Measurements from ENCODE around the gene RHNO1. TPM values are rescaled to one million over a fixed set of nuclear protein-coding genes. Genes with fewer than 3 reads are reported as not detected.

The RHNO1 gene, protein sequence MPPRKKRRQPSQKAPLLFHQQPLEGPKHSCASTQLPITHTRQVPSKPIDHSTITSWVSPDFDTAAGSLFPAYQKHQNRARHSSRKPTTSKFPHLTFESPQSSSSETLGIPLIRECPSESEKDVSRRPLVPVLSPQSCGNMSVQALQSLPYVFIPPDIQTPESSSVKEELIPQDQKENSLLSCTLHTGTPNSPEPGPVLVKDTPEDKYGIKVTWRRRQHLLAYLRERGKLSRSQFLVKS
- total RNA-seq, result 10 to 100 TPM in 5 of 6 donors, 1 to 10 TPM in 1; 9.4 to 15.7 (median 12.3) TPM

DNA sequence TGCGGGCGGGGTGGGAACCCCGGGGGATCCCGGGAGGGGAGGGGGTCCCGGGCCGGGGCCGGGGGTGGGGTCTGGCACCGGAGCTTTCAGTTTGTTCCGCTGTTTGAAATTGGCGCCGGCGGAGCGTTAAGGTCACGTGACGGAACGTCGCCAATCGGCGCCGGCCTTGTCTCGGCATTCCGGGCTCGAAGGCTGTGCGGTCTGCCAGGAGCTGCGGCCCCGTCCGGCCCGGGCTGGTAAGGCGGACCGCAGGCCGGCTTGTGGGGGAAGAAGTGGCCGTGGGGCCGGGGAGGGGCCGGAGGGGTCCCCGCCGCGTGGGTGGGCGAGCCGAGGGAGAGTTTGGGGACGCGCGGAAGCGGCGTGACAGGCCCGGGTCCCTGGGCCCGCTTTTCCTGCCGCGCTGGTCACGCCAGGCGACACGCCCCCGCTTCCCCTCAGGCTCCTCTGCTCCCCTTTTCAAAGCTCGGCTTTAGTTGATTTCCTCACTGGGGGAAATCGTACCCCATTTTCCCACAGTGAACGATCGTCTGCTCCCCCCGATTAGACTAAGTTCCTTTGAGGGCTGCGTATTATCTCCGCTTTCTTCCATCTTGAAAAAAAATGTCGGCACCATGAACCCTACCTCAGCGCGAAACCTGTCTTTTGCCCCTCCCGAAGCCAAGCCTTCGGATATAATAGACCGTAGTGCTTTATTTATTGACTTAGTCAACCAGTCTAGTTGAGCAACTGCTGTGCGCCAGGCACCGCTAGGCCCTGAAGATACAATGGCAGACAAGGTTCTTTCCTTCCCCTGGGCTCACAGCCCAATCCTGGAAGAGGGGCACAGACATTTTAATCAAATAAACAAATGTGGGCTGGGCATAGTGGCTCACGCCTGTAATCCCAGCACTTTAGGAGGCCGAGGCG lies at the start of gene RHNO1, which contains the start of gene FOXM1:
Gene RHNO1, plus strand, starts transcription at position 177 of the 906 bp plus-strand sequence. CDS start 8,144 bp downstream, outside the sequence.
Gene FOXM1, minus strand, starts transcription at position 128 of the 906 bp plus-strand sequence. CDS start 2,696 bp downstream, outside the sequence.
- DNase-seq, result peak; percentile 92 to 97
- no peaks in the 10 kb centered on the region for H3K27me3 ChIP-seq
- TF ChIP-seq POLR2AphosphoS5 (IDR thresholded peaks at IDR 0.05) (peak; percentile 81), POLR2A (IDR thresholded peaks at IDR 0.05) (peak in 3 of 4 donors; percentile 51 to 79 (median 67)), EP300 (IDR thresholded peaks at IDR 0.05) (no peak), CTCF (IDR thresholded peaks at IDR 0.05) (peak in 4 of 6 experiments; percentile 5 to 44 (median 19))
- H3K4me3 ChIP-seq, result peak within 1 kb of the TSS; percentile 64 to 98 (median 90)
- peak; percentile 89 to 96 for ATAC-seq (ENCODE audit: low FRiP score in 2 of 2)
- H3K9me3 ChIP-seq, result no peaks in the 10 kb centered on the region
- peak within 1 kb of the TSS; percentile 91 to 96 (median 94) for H3K27ac ChIP-seq
- H3K4me1 ChIP-seq, result peaks cover 19 to 26% (median 21%) of the 10 kb centered on the region in 4 donors
- H3K36me3 ChIP-seq, result no peaks in the 10 kb centered on the region
- WGBS, 2 donors, result 0 to 2% methylated on average over 23 to 38 of the region's 70 CpGs

DNA sequence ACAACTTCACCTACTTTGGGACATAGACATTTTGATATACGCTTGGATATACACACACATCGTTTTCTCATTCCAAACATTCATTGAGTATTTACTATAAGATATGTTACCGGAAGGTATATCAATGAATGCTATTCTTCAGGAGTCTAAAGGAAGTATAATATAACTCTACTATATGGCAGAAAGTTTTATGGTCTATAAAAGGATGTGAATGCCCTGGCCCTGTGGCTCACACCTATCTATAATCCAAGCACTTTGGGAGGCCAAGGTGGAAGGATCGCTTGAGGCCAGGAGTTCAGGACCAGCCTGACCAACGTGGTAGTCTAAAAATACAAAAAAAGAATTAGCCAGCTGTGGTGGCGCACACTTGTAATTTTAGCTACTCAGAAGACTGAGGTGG lies 47.7 kb upstream of the RHNO1 start:
- Histone ChIP-seq H3K27me3 (no peaks in the 10 kb centered on the region), H3K4me3 (no peak overlapping the region), H3K27ac (no peak overlapping the region), H3K4me1 (peaks cover 0 to 1% (median under 1%) of the 10 kb centered on the region in 4 donors), H3K9me3 (no peaks in the 10 kb centered on the region), H3K36me3 (peaks cover 14 to 74% (median 56%) of the 10 kb centered on the region in 4 donors)
- TF ChIP-seq CTCF (IDR thresholded peaks at IDR 0.05) (no peak), EP300 (IDR thresholded peaks at IDR 0.05) (no peak), POLR2A (IDR thresholded peaks at IDR 0.05) (no peak), POLR2AphosphoS5 (IDR thresholded peaks at IDR 0.05) (no peak)
- DNase-seq (no peak), ATAC-seq (ENCODE audit: low FRiP score in 2 of 2) (no peak)
- WGBS, 2 donors, result 92 to 93% methylated on average over 6 of the region's 6 CpGs

DNA sequence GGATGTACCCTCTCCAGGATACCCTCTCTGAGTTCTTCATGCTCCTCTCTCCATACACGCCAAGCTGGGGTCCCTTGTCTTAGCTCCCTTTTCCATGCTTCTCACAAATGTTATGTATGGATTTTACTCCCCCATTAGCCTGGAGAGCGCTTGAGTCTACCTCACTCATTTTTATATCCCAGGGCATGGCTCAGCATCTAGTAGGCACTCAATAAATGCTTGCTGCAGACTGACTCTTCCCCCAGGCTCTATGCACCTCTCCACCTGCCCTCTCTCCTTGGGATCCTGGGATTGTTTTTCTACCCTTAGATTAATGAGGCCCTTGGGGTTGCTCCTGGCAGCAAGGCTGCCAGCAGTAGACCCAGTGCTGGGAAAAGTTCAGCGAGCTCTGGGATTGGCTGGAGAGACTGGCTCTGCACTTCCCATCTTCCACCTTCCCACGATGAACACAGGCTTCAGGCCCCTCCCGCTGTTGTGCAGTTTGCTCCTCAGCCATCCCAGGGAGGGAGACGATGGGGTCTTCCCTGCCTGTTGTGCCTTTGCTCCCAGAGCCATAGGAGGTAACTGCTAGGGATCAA lies 44.4 kb upstream of the RHNO1 start:
- DNase-seq (no peak), ATAC-seq (ENCODE audit: low FRiP score in 2 of 2) (no peak)
- H3K27me3 ChIP-seq, result no peaks in the 10 kb centered on the region
- no peaks in the 10 kb centered on the region for H3K9me3 ChIP-seq
- WGBS, 2 donors, result 84 to 85% methylated on average over 6 of the region's 6 CpGs
- H3K4me1 ChIP-seq, result peaks cover 0 to 12% (median 8%) of the 10 kb centered on the region in 4 donors
- no peak overlapping the region for H3K27ac ChIP-seq
- no peak for TF ChIP-seq CTCF (IDR thresholded peaks at IDR 0.05)
- TF ChIP-seq POLR2A (IDR thresholded peaks at IDR 0.05), result no peak
- no peak overlapping the region for H3K4me3 ChIP-seq
- peaks cover 5 to 41% (median 23%) of the 10 kb centered on the region in 4 donors for H3K36me3 ChIP-seq

DNA sequence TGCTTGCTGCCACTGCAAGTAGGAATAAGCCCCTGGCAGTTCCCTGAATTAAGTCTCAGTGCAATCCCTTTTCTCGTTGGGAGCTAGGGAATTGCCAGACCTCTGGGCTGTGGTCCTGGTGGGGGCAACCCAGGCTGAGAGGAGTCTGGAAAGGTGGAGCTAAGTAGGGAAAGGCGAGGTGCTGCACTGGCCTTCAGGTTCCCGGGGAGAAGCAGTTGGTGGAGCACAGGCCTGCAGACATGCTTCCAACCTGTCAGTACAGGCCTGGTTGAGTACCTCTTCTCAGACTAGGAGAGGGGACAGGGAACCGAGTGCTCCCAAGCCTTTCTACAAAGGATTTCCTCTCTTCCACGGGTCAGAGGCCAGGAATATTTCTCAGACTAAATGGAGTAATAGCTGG lies 43.7 kb upstream of the RHNO1 start:
- Histone ChIP-seq H3K4me3 (no peak overlapping the region), H3K9me3 (no peaks in the 10 kb centered on the region), H3K36me3 (peaks cover 0 to 34% (median 16%) of the 10 kb centered on the region in 4 donors), H3K27ac (no peak overlapping the region), H3K27me3 (no peaks in the 10 kb centered on the region), H3K4me1 (peaks cover 0 to 12% (median 8%) of the 10 kb centered on the region in 4 donors)
- TF ChIP-seq POLR2AphosphoS5 (IDR thresholded peaks at IDR 0.05), result no peak
- no peak for TF ChIP-seq EP300 (IDR thresholded peaks at IDR 0.05)
- no peak for TF ChIP-seq POLR2A (IDR thresholded peaks at IDR 0.05)
- no peak for TF ChIP-seq CTCF (IDR thresholded peaks at IDR 0.05)
- ATAC-seq (ENCODE audit: low FRiP score in 2 of 2) (no peak), DNase-seq (no peak)
- 54 to 66% methylated on average over 5 of the region's 5 CpGs for WGBS, 2 donors

Data from upper lobe of left lung (tissue), 6 donors.